ENCODE data around the gene HNF1A.

HNF1A gene

DNA sequence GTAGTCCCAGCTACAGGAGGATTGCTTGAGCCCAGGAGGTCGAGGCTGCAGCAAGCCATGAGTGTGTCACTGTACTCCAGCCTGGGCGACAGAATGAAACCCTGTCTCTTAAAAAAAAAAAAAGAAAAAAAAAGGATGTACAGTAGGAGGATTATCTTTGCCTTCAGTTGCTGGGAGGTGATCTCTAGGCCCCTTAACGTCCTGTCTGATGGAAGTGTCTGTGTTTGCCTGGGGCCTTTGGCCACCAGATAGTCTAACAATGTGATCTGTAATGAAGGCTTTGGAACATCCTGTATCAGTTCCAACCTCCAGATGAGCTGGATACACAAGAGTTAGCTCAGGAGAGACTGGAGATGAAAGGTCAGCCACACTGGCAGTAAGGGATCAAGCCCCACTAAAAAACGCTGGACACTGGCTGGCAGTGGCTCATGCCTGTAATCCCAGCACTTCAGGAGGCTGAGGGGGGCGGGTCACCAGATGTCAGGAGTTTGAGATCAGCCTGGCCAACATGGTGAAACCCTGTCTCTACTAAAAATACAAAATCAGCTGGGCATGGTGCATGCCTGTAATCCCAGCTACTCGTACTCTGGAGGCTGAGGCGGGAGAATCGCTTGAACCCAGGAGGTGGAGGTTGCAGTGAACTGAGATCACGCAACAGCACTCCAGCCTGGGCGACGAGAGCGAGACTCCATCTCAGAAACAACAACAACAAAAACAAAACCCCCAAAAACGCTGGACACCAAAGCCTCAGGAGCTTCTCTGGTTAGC lies 19.0 kb upstream of the HNF1A start:
- DNase-seq (ENCODE audit: low read depth, low spot score) = no peak

DNA sequence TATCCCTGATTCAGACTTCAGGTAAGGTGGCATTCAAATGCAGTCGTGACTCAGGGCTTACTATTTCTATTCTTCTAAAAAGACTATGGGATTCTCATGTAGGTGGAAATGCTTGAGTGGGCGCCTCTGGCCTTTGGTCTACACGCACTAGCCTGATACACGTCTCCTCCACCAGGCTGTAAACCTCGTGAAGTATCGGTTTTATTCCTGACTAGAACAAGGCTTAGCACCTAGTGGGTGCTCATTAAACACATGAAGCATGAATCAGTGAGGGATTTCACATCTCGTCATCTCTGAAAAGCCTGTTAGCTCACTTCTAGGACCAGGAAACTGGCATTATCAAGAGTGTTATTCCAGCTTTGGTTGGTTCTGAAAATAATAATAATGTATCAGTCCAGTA lies 17.7 kb upstream of the HNF1A start:
- DNase-seq (ENCODE audit: low read depth, low spot score) = no peak

DNA sequence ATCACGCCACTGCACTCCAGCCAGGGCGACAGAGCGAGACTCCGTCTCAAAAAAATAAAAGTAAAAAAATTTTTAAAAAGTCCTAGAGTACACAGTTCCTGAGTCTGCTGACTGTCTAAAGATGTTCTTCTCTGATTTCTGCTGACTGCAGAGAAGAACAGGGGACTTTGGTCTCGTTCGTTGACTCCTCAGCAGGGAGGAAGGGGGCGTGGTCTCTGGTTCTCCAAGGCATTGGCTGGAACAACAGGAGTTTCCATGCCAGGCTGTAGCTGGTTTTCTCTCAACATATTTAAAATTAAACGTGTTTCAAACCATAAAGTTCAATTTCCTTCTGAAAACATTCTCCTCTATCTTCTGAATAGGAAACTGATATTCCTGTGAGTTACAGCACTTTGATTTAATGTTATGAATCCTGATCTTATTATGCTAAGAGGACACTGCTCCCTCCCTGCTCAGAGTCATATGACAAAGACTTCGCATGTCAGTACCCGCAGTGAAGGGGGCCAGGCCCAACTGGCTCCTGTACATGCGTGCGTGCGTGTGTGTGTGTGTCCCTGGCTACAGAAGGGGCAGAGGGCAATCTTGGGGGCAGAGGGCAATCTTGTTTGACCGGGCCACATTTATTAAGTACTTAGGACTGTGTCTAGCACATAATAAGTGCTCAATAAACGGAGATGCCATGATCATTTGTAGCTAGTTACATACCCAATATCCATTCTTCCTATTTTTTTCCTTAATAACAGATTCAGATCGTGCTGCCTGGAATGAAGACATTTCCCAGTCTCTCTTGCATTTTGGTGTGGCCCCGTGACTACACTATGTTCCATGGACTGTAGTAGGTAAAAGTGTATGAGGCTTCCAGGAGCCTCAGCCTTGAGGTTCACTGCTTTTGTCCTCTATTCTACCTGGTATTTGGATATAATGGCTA lies 16.5 kb upstream of the HNF1A start:
- no peak for DNase-seq (ENCODE audit: low read depth, low spot score)

DNA sequence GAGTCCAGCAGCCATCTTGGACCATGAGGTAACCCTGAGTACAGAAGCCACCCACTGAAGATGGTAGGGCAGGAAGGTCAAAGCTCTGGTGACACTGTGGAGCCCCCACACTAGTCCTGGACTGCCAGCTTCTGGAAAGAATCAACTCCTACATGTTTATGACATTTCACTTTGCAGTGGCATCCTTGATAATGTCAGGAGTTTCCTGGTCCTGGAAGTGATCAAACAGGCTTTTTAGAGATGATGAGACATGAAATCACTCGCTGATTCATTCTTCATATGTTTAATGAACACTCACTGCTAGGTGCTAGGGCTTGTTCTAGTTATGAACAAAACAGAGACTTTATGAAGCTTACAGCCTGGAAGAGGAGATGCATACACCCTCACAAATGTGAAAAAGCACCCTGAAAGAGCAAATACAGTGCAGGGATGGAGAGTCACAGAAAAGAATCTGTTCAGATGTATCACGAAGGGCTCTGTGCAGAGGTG lies 15.8 kb upstream of the HNF1A start:
- DNase-seq (ENCODE audit: low read depth, low spot score) = no peak

DNA sequence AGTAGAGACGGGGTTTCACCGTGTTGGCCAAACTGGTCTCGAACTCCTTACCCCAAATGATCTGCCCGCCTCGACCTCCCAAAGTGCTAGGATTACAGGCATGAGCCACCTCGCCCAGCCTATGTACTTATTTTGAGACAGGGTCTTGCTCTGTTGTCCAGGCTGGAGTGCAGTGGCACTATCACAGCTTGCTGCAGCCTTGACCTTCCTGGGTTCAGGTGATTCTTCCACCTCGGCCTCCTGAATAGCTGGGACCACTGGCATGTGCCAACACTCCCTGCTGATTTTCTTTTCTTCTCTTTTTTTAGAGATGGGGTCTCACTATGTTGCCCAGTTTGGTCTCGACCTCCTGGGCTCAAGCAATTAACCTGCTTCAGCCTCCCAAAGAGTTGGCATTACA lies 14.0 kb upstream of the HNF1A start:
- no peak for DNase-seq (ENCODE audit: low read depth, low spot score)

DNA sequence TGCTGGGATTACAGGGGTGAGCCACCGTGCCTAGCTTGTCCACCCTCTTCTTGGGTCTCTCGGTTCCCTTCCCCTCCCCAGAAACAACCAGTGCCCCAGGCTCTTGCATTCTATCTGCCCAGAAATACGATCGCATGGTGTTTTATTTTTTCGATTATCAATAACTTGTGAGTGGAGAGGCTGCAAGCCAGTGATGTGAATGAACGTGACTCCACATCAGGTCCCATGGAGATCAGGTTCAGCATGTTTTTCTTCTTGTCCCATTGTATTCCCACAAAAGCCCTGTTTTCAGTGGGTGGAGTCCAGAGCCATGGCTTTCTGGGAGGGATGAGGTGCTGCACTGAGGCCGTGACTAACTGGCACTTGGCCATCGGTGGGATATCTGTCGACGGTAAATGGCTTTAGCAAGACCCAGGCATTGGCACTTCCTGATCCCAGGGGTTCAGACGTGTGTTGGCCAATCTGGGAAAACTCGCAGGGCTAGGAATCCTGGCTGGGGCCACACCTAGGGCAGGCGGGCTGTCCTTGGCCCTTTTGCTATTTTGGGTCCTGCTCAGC lies 12.7 kb upstream of the HNF1A start:
- DNase-seq (ENCODE audit: low read depth, low spot score) = no peak

DNA sequence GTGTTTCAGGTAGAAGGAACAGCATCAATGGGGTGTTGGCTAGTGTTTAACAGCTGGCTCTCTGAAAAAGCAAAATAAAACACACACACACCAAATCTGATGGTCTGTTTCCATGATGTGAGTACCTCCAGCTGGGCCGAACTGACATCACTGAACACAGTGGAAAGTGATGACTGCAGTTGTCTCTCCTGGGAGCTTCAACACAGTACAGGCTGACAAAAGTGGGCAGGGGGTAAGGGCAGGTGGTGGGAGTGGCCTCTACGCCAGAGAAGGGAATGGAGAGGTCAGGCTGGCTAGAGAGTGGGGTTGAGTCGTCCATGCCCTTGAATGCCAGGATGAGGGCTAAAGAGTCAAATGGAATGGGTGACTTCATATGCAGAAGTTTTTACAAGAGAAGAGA lies 8.0 kb upstream of the HNF1A start:
- DNase-seq (ENCODE audit: low read depth, low spot score) = no peak

DNA sequence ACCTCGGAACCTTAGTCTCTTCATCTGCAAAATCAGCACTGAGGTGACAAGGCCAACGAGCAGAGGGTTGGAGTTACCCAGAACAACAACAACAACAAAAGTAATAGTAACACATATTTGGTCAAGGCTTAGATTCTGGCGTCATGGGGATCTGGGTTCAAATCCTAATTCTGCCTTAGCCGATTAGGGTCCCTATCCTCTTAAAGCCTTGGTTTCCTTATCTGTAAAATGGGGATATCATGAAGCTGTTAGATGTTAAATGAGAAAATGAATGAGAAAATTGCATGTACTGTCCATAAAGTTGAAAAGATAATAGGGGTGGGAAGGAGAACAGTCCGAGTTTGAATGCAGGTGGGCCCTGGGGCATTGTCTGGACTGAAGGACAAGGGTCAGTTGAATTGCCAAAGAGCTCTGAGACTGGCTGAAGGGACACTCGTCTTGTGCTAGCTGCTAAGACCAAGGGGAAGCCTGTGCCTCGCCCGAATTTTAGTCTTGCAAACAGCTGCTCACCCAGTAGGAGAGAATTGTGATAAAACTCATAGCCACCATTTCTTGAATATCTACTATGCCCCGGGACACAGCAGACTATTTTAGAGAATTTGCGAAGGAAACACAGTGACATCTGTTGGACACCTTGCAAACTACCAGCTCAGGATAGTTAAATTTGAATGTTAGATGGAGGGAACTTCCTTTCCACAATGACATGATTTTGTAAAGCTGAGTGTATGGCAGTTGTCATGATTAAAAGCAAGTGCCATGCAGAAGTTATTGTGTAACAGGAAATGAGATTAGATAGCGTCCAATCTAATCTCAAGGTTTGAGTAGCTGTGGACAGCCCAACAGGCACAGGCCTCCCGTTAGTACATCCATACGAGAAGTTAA lies 6.8 kb upstream of the HNF1A start:
- no peak for DNase-seq (ENCODE audit: low read depth, low spot score)

DNA sequence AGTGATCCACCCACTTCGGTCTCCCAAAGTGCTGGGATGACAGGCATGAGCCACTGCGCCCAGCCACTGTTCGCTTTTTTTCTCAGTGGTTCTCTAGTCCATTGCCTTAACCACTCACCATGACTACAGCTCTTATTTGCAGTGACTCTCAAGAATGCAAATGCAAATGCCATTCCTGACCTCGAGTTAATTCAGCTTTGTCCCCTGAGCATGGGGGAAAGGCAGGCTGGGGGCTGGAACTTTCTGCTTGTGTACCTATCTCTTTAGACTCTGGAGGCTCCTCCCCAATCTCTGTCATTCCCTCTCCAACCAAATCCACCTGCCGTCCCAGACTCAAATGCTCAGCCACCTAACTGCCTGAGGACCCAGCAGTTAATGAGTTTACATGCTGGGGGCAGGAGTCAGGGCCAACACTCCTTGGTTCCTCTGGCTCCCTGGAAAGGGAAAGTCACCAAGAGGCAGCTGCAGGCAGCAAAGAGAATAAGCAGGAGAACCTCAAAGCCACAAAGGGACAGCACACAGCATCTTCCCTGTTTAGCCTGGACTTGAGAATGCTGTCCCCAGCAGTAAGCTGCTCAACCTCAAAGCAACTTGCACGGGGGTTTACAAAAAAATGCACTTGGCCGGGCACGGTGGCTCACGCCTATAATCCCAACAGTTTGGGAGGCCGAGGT lies 5.3 kb upstream of the HNF1A start:
- no peak for DNase-seq (ENCODE audit: low read depth, low spot score)

DNA sequence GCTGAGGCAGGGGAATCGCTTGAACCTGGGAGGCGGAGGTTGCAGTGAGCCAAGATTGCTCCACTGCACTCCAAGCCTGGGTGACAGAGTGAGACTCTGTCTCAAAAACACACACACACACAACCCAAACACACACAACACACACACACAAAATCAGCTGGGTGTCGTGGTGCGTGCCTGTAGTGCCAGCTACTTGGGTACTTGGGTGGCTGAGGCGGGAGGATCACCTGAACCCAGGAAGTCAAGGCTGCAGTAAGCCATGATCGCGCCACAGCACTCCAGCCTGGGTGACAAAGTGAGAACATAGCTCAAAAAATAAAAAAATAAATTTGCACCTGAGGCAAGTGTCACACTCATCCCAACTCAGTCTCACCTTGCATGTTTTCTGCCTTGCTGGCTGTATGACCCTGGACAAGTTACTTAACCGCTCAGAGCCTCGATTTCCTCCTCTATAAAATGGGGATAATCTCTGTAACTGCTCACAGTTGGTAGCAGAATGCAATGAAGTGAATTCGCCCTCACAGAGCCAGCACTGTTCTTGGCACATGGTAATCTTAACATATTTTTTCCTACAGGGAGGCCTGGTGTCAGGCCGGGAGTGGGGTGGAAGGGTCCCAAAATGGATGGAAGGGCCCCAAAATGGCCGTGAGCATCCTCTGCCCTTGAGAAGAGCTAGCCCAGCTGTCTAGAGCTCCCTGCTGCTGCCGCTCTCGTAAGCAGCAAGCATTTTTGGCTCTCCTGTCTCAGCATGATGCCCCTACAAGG lies 630 bp upstream of the HNF1A start:
- DNase-seq (ENCODE audit: low read depth, low spot score) = no peak

DNA sequence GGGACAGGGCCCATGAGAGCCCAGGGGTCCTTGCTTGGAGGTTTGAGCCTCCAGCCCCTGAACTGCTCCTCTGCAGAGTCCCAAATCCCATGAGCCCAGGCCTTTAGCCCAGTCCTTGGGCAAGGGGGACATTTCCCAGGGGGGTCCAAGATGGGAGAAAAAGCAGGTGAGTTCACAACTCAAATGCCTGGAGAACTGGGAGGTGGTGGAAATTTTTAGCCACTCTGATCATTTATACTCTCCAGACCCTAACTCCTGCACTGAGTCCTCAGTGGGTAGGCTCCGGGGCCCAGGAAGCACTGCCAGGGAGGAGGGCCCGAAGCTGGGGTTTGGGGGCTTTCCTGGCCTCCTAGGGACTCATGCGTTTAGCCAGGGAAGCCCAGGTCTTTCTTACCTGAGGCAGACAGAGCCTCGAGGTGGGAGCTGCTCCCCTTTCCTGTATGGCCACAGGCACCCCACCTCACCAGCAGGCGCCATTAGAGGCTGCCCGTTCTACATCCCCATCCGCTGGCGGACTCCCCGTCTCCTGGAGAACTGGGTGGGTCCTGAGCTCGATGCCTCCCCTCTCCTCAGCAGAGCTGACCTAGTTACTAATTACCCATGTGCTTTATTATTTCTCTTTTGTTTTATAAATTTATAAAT lies 998 bp downstream of the HNF1A start:
- no peak for DNase-seq (ENCODE audit: low read depth, low spot score)

DNA sequence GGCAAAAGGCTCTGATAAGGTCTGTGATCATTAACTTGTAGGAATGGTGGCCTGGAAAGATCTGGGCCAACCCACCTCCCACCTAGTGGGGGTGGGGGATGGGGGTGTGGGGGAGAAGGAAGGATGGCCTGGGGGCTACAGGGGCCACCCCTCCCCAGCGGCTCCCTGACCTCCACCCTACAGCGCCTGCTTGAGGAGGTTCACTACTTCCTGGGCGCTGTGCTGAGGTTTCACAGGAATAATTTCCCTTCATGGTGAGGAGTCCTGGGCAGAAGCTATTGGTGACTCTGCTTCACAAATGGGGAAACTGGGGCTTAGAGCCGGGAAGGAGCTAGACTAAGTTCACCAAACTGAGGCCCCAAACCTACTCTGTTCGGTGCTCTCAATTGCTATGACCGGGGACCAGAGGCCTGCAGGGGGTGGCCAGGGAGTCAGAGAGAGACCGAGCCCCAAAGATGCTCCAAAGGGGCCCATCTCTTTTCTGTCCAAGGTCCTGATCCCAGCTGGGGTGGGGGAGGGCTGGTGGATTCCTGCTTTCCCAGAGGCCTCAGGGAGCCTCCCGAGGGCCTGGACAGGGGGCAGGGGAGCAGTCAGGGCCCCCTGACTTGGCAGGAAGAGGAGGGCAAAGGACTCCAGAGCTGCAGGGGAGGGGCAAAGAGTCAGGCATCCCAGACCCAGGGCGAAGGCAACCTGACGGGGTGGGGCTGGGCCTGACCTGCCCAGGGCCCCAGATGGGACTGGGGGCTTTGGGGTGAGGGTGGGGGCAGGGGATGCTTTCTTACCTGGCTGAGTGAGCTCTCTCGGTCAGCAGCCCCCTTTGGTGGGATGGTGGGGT lies 1.7 kb downstream of the HNF1A start:
- no peak for DNase-seq (ENCODE audit: low read depth, low spot score)

DNA sequence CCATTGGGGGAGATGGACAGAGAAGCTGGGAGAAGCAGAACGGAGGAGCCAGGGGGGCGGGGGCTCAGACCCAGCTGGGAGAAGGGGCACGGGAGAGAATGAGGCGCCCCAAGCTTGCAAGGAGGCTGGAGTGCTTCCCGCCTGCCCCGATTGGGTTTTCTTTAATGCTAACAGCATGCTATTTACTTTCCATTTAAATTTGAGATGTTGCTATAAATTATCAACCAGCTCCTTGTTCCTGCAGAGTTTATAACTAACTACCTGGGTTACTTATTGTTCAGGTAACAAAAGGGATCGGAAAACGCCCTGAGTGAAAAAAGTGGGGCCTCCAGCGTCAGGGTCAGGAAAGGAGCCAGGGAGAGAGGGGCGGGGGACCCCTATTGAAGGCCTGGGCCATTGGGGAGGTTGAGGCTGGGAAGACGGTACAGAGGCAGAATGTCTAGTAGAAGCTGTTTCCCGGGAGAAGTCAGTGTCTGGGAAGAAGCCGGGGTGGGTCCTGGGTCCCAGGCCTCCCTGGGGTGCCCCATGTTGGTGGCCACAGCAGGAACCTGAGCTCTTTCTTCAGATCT lies 2.5 kb downstream of the HNF1A start:
- no peak for DNase-seq (ENCODE audit: low read depth, low spot score)

DNA sequence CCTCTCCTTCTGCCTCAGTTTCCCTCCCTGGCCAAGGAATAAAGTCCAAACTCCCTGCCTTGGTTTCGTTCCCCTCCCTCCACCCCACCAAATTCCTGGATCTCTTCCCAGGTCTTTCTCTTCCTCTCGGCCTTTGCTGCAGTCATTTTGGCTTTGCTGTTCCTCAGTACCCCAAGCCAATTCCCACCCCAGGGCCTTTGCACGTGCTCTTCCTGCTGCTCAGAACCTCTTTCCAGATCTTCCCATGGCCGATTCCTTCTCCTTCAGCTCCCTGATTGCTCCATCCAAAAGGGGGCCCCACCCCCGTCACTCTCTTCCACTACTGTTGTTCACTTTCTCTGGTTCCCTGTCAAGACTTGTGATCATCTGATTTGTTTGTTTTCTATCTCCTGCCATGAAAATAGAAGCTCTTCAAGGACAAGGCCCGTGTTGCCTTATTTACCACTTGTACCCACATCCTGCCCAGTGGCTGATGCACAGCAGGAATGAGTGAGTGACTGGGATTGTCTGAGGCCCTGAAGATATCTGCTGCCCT lies 3.1 kb downstream of the HNF1A start:
- no peak for DNase-seq (ENCODE audit: low read depth, low spot score)

DNA sequence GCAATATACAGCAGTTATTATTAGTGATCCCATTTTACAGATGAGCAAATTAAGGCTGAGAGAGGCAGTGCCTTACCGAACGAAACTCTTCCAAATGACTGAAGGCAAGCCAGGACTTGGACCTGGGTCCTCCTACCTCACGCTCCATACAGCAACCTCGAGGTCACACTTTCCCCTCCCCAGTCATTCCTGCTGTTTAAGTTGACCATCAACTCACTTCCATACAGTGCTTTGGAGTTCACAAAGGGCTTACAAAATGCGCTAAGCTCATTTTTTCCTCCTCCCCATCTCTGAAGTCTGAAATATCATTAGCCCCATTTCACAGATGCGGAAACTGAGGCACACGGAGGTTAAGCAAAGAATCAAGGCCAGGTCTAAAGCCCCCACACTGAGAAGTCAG lies 4.3 kb downstream of the HNF1A start:
- DNase-seq (ENCODE audit: low read depth, low spot score) = no peak

DNA sequence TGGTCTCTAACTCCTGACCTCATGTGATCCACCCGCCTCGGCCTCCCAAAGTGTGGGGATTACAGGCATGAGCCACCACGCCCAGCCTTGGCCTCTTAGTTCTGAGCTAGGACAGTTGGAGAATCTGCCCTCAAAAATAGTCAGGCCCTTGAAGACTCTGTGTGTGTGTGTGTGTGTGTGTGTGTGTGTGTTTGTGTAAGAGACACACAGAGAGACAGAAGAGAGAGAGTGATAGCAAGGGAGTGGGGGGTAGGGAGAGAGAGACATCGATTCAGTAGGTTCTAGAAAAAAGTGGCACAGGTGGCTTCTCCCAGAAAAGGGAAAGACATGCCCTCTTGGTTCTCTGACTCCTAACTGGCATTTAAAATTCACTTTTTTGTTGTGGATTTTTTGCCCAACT lies 5.4 kb downstream of the HNF1A start:
- no peak for DNase-seq (ENCODE audit: low read depth, low spot score)

DNA sequence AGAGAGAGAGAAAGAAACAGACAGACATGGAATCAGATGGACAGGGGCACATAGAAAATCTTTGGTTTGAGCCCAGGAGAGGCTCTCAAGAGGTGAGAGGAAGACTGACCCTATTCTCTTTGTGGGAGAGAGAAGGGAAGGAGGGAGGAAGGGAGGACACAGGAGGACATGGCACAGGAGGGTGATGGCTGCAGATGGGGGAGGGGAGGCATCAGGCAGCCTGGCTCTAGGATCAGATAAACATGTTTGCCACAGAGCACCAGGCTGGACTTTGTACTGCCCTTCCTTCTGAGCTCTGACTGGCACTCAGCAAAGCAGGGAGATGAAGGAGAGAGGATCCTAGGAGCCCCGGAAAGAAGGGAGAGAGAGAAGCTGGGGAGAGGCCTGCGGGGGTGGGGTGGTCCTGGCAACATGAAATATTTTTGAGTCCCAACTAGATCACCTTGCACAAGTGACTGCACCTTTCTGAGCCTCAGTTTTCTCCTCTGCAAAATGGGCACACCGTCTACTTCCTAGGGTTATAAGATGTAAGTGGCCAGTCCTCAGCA lies 6.1 kb downstream of the HNF1A start:
- no peak for DNase-seq (ENCODE audit: low read depth, low spot score)

DNA sequence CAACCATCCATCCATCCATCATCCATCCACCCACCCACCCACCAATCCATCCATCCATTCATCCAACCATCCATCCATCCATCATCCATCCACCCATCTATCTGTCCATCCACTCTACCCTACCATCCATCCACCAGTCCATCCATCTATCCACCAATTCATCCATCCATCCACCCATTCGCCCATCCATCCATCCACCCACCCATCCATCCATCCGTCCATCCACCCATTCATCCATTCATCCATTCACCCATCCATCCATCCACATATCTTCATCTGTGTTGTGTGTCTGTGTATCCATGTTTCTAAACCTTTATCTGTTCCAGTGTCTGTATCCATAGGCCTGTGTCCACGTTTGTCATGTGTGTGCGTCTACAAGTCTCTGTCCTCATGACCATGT lies 9.9 kb downstream of the HNF1A start:
- no peak for DNase-seq (ENCODE audit: low read depth, low spot score)

All from activated CD4-positive, CD25-positive, alpha-beta regulatory T cell treated with anti-CD3 and anti-CD28 coated beads, Interleukin-2, amount 50 U/mL, for 16 hours (primary cell).